ENCODE results near the gene S1PR4. TPM values are rescaled to one million over a fixed set of nuclear protein-coding genes. Genes with fewer than 3 reads are reported as not detected.
A peak's percentile ranks its signal among the peaks of the same experiment; 100 is the strongest.
"Not testable (repeated sequence)": the region's sequence is repeated elsewhere in the genome, so short reads cannot be mapped to it uniquely, and the experiment has no call there.

Gene S1PR4
- total and polyA plus RNA-seq, 8 donors, result 1.2 to 20.8 (median 2.2) TPM

DNA sequence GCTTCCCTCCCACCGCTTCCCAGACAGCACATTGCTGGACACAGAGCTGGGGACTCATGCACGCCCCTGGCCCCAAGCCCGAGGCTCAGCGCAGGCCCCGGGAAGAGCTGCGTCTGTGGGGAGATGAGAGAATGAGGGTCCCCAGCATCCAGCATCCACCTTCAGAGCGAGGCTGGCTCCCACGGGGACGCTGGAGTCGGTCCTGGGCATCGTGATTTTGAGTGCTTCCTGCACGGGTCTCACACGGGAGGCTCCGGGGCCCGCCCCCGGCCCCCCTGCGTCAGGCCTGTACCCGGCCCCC is 11.9 kb downstream of the S1PR4 start:
- H3K36me3 ChIP-seq, result peaks cover 0 to 51% of the 10 kb centered on the region in 2 donors
- intact Hi-C loops (cut with DNase I), result no loop called here
- TF ChIP-seq, protein P1, sequence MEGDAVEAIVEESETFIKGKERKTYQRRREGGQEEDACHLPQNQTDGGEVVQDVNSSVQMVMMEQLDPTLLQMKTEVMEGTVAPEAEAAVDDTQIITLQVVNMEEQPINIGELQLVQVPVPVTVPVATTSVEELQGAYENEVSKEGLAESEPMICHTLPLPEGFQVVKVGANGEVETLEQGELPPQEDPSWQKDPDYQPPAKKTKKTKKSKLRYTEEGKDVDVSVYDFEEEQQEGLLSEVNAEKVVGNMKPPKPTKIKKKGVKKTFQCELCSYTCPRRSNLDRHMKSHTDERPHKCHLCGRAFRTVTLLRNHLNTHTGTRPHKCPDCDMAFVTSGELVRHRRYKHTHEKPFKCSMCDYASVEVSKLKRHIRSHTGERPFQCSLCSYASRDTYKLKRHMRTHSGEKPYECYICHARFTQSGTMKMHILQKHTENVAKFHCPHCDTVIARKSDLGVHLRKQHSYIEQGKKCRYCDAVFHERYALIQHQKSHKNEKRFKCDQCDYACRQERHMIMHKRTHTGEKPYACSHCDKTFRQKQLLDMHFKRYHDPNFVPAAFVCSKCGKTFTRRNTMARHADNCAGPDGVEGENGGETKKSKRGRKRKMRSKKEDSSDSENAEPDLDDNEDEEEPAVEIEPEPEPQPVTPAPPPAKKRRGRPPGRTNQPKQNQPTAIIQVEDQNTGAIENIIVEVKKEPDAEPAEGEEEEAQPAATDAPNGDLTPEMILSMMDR (IDR thresholded peaks at IDR 0.05), result no peak
- H3K4me3 ChIP-seq, result no peak overlapping the region
- peaks cover 13 to 48% of the 10 kb centered on the region in 2 donors for H3K4me1 ChIP-seq
- no peak for ATAC-seq
- peak in 1 of 4 donors; percentile 74 for DNase-seq
- H3K27ac ChIP-seq, result no peak overlapping the region
- H3K27me3 ChIP-seq, result no peaks in the 10 kb centered on the region
- no peaks in the 10 kb centered on the region for H3K9me3 ChIP-seq

DNA sequence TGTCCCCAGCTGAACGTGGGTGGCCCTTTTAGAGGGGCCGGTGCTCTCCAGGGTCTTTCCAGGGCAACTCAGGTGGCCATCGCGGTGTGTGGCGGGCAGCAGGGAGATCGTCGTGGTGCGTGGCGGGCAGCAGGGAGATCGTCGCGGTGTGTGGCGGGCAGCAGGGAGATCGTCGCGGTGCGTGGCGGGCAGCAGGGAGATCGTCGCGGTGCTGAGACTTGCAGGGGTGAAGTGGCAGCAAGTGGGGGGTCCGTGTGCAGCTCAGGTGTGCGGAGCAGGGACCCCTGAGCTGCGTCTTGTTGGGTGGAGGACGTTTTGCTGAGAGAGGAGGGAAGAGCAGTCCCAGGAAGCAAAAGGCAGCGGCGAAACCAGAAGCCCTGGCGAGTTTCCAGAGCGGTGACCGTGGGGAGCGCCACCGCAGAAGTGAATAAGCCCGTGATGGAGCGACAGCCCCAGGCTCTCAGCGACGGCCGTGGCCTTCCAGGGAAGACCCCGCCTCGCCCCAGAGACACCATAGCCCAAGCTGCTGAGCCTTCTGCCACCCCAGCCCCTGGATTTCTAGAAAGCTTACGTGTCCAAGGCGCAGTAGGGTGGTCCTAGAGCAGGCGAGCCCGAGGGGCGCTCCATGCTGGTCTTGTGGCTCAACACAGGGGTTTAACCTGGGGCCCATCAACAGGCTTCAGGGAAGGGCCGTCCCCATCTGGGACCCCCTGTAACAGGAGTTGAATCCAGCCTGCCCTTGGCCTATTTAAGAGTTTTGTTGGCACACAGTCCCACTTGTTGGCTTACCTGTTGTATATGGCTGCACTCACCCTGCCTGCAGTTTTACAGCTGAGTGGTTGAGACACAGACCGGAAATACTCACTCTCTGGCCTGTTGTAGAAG is 12.6 kb downstream of the S1PR4 start:
- Histone ChIP-seq H3K9me3 (no peaks in the 10 kb centered on the region), H3K27me3 (no peaks in the 10 kb centered on the region), H3K27ac (no peak overlapping the region), H3K4me3 (no peak overlapping the region), H3K4me1 (peaks cover 13 to 47% of the 10 kb centered on the region in 2 donors), H3K36me3 (peaks cover 0 to 59% of the 10 kb centered on the region in 2 donors)
- intact Hi-C loops (cut with DNase I), result no loop called here
- no peak for ATAC-seq
- TF ChIP-seq, protein P1 (IDR thresholded peaks at IDR 0.05), result no peak
- peak in 1 of 4 donors; percentile 77 for DNase-seq

GRCh38 chr19:3191806-3192104 is 13.2 kb downstream of the S1PR4 start:
- H3K27me3 ChIP-seq; DNase-seq; H3K27ac ChIP-seq; ATAC-seq; intact Hi-C loops (cut with DNase I); H3K4me3 ChIP-seq; H3K9me3 ChIP-seq: not testable (repeated sequence)
- H3K36me3 ChIP-seq, result peaks cover 0 to 65% of the 10 kb centered on the region in 2 donors
- peaks cover 11 to 41% of the 10 kb centered on the region in 2 donors for H3K4me1 ChIP-seq

DNA sequence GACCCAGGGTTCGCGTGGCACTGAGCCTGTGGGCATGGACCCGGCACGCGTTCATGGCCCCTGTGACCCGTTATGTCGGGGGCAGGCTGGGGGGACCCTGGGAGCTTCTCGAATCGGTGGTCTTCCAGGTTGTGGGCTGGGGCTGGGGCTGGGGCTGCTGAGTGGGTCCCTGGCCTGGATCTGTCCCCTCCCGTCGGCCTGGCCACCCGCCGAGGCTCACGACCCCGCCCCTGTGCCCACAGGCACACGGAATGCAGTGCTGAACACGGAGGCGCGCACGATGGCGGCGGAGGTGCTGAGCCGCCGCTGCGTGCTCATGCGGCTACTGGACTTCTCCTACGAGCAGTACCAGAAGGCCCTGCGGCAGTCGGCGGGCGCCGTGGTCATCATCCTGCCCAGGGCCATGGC is 13.7 kb downstream of the S1PR4 start:
- no peaks in the 10 kb centered on the region for H3K9me3 ChIP-seq
- ATAC-seq, result no peak
- DNase-seq, result peak in 1 of 4 donors; percentile 81
- TF ChIP-seq, protein P1 (IDR thresholded peaks at IDR 0.05), result no peak
- intact Hi-C loops (cut with DNase I), result no loop called here
- H3K4me3 ChIP-seq, result no peak overlapping the region
- no peaks in the 10 kb centered on the region for H3K27me3 ChIP-seq
- peaks cover 6 to 37% of the 10 kb centered on the region in 2 donors for H3K4me1 ChIP-seq
- peaks cover 0 to 69% of the 10 kb centered on the region in 2 donors for H3K36me3 ChIP-seq
- no peak overlapping the region for H3K27ac ChIP-seq

DNA sequence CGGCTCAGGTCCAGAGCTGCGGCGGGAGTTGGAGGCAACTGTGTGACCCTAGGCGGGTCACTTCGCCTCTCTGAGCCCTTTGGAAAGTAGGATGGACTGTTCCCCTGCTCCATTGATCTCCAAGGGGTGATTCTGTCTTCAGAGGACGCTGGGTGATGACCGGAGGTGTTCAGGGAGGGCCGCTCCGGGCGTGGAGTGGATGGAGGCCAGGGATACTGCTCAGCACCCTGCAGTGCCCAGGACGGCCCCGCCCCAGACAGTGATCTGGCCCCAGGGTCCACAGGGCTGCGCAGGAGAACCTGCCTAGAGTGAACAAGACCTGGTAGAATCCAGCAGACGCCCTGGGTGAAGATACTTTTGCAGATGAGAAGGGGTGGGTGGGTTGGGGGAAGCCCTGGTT is 14.1 kb downstream of the S1PR4 start:
- intact Hi-C loops (cut with DNase I), result no loop called here
- Histone ChIP-seq H3K4me1 (peaks cover 2 to 32% of the 10 kb centered on the region in 2 donors), H3K27ac (no peak overlapping the region), H3K4me3 (no peak overlapping the region), H3K9me3 (no peaks in the 10 kb centered on the region), H3K27me3 (no peaks in the 10 kb centered on the region), H3K36me3 (peaks cover 0 to 74% of the 10 kb centered on the region in 2 donors)
- TF ChIP-seq, protein P1 (IDR thresholded peaks at IDR 0.05), result no peak
- DNase-seq, result peak in 1 of 4 donors; percentile 71
- ATAC-seq, result no peak

All from left lung (tissue), 10 donors.